HepG2 (cell line): ENCODE results near the gene CYP21A2. TPM values are rescaled to one million over a fixed set of nuclear protein-coding genes. Genes with fewer than 3 reads are reported as not detected.

Experiments used
- CENPT ChIP-seq: sonication (generic); formaldehyde crosslinking; IDR thresholded peaks from 2 replicates; pipeline ENCODE4 v1.8.0; 2022; ENCODE audit warnings: low read depth, mild to moderate bottlenecking, moderate library complexity, missing genetic modification reagents
- DR1 ChIP-seq: sonication (generic); formaldehyde crosslinking; IDR thresholded peaks from 2 replicates; pipeline ENCODE4 v1.8.0; 2021; ENCODE audit warnings: mild to moderate bottlenecking, missing genetic modification reagents, inconsistent platforms
- HNRNPLL ChIP-seq: fragments of 200-400 bp; formaldehyde crosslinking; IDR thresholded peaks from 2 replicates; pipeline ENCODE4 v1.6.1; 2017; ENCODE audit warnings: mild to moderate bottlenecking, low read depth, low read length; ENCODE audit not compliant: poor library complexity, severe bottlenecking
- KLF16 ChIP-seq, 2 experiments: sonication (generic) in 1 of 2; formaldehyde crosslinking in 1 of 2; IDR thresholded peaks; 2 replicates each; pipeline versions ENCODE4 v1.6.1 to v1.8.0; 2016 to 2023; ENCODE audit warnings: missing genetic modification reagents in 2 of 2, missing compliant biosample characterization in 1 of 2
- KLF6 ChIP-seq: IDR thresholded peaks from 2 replicates; pipeline ENCODE4 v1.8.0; 2016; ENCODE audit warnings: missing biosample characterization, missing genetic modification reagents
- KMT2A ChIP-seq: sonication (generic); formaldehyde crosslinking; IDR thresholded peaks from 2 replicates; pipeline ENCODE4 v1.4.0; 2020; ENCODE audit warnings: missing genetic modification reagents
- RORA ChIP-seq: sonication (generic); formaldehyde crosslinking; IDR thresholded peaks from 2 replicates; pipeline ENCODE4 v1.5.0; 2020; ENCODE audit warnings: mild to moderate bottlenecking, missing genetic modification reagents, moderate library complexity
- SSRP1 ChIP-seq: IDR thresholded peaks from 2 replicates; pipeline ENCODE4 v1.6.1; 2016; ENCODE audit warnings: control low read depth
- TBX3 ChIP-seq: fragments of 450-650 bp; IDR thresholded peaks from 2 replicates; pipeline ENCODE4 v1.6.1; 2017; ENCODE audit warnings: antibody characterized with exemption, mild to moderate bottlenecking, inconsistent platforms, borderline replicate concordance
- ZNF121 ChIP-seq: sonication (generic); formaldehyde crosslinking; IDR thresholded peaks from 2 replicates; pipeline ENCODE4 v1.5.0; 2020; ENCODE audit warnings: mild to moderate bottlenecking, missing genetic modification reagents
- ZNF317 ChIP-seq: sonication (generic); formaldehyde crosslinking; IDR thresholded peaks from 2 replicates; pipeline ENCODE4 v1.5.0; 2020; ENCODE audit warnings: mild to moderate bottlenecking, missing genetic modification reagents
- ZNF788 ChIP-seq: sonication (generic); formaldehyde crosslinking; IDR thresholded peaks from 2 replicates; pipeline ENCODE4 v1.5.0; 2020; ENCODE audit warnings: mild to moderate bottlenecking, missing genetic modification reagents, borderline replicate concordance
- ZNF83 ChIP-seq: sonication (generic); formaldehyde crosslinking; IDR thresholded peaks from 2 replicates; pipeline ENCODE4 v1.4.0; 2020; ENCODE audit warnings: missing genetic modification reagents, mild to moderate bottlenecking, borderline replicate concordance
- polyA plus RNA-seq, 8 experiments: library from polyadenylated mRNA; depleted of rRNA in 3 of 8; stranded (reverse) in 7 of 8; unstranded in 1 of 8; fragments of >200 nt; fragmentation: Illumina TruSeq in 4 of 8; extraction: Trizol in 4 of 8; gene quantifications; 2 replicates each; pipeline versions ENCODE4 v1.2.1 to v1.2.3, GENCODE V29; 2011 to 2016; ENCODE audit warnings: low read depth in 4 of 8, missing spikeins in 1 of 8, mixed read lengths in 1 of 8; ENCODE audit not compliant: insufficient read depth in 1 of 8
- total RNA-seq, 5 experiments: library from RNA; depleted of rRNA; stranded (reverse); fragments of >200 nt; fragmentation: Illumina TruSeq; extraction: Trizol; gene quantifications; 2 replicates each; pipeline ENCODE4 v1.2.3, GENCODE V29; 2016; ENCODE audit warnings: low read depth in 1 of 5
- TF ChIP-seq, protein P1 (sequence below): sonication (generic); formaldehyde crosslinking; IDR thresholded peaks from 2 replicates; pipeline ENCODE4 v1.4.0; 2020; ENCODE audit warnings: mild to moderate bottlenecking, missing genetic modification reagents, borderline replicate concordance
- TF ChIP-seq, protein P2 (sequence below): sonication (generic); formaldehyde crosslinking; IDR thresholded peaks from 2 replicates; pipeline ENCODE4 v1.4.0; 2020; ENCODE audit warnings: mild to moderate bottlenecking, missing genetic modification reagents, borderline replicate concordance
- TF ChIP-seq, protein P3 (sequence below): sonication (generic); formaldehyde crosslinking; IDR thresholded peaks from 2 replicates; pipeline ENCODE4 v1.8.1; 2023; ENCODE audit warnings: mild to moderate bottlenecking, missing genetic modification reagents, borderline replicate concordance
- TF ChIP-seq, protein P4 (sequence below): sonication (generic); formaldehyde crosslinking; IDR thresholded peaks from 2 replicates; pipeline ENCODE4 v1.5.1; 2020; ENCODE audit warnings: mild to moderate bottlenecking, missing genetic modification reagents, moderate library complexity

CYP21A2 gene
- total and polyA plus RNA-seq, 2 of the 13 experiments (the other 11 are each of a cell fraction or from before 2014, with no cell fraction given) = 1.5 to 6.3 TPM

DNA sequence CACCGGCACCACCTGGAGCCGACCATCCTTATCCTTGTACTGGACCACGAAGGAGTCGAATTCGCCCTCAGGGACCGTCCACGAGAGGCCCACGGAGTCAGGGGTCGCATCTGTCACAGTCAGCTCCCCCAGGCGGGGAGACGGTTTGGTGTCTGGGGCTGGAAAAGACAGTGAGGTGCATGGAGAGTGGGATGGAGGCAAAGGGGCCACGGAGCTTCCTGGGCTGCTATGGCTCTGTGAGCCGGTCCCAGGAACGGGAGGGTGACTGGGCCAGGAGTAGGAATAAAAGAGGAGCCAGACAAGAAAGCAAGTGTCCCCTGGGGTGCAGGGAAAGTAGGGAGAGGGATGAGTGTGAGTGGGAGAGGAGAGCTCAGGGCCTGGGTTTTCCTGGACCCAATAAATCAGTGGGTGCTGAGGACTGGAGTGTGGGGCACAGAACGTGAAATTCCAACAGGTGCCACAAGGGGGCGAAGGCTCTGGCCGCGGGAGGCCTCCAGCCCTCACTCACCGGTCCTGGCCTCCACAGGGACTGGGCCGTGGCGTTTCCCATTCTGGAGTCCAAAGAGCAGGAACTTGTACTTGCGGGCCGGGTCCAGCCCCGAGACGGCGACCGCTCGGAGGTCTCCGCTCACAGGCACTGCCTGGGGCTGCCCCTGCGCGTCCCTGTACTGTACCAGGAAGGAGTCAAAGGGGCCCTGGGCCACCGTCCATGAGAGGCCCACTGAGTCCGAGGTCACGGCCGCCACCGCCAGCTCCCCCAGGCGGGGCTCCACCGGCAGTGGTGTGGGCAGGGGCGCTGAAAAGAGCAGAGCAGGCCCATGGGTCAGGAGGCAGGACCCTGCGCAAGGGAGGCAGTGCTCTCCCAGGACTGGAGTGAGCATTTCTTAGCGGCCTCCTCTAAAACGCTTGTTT, 9.9 kb downstream of the CYP21A2 start (continued):
- TF ChIP-seq ZNF121 (CRISPR knock-in tag) (no peak), ZNF317 (CRISPR knock-in tag) (peak; percentile 62; the same call in 1 of the 2 replicates), TBX3 (no peak), CENPT (CRISPR knock-in tag) (no peak), ZNF788 (CRISPR knock-in tag) (peak; percentile 40; the same call in 1 of the 2 replicates), KMT2A (CRISPR knock-in tag) (peak; percentile 64; the same call in 1 of the 2 replicates), SSRP1 (0 out of 2 replicates have a peak, but pooled peaks have one; percentile 72), KLF16 (CRISPR knock-in tag; IDR thresholded peaks at IDR 0.05) (peak in 1 of 2 experiments; percentile 73; a peak in 1 of 4 replicates), DR1 (CRISPR knock-in tag) (peak; percentile 64; the same call in 1 of the 2 replicates), ZNF83 (CRISPR knock-in tag) (no peak), KLF6 (CRISPR knock-in tag) (no peak), HNRNPLL (peak; percentile 60), RORA (CRISPR knock-in tag) (no peak)
- TF ChIP-seq, protein P1, sequence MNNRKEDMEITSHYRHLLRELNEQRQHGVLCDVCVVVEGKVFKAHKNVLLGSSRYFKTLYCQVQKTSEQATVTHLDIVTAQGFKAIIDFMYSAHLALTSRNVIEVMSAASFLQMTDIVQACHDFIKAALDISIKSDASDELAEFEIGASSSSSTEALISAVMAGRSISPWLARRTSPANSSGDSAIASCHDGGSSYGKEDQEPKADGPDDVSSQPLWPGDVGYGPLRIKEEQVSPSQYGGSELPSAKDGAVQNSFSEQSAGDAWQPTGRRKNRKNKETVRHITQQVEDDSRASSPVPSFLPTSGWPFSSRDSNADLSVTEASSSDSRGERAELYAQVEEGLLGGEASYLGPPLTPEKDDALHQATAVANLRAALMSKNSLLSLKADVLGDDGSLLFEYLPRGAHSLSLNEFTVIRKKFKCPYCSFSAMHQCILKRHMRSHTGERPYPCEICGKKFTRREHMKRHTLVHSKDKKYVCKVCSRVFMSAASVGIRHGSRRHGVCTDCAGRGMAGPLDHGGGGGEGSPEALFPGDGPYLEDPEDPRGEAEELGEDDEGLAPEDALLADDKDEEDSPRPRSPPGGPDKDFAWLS = no peak
- TF ChIP-seq, protein P2, sequence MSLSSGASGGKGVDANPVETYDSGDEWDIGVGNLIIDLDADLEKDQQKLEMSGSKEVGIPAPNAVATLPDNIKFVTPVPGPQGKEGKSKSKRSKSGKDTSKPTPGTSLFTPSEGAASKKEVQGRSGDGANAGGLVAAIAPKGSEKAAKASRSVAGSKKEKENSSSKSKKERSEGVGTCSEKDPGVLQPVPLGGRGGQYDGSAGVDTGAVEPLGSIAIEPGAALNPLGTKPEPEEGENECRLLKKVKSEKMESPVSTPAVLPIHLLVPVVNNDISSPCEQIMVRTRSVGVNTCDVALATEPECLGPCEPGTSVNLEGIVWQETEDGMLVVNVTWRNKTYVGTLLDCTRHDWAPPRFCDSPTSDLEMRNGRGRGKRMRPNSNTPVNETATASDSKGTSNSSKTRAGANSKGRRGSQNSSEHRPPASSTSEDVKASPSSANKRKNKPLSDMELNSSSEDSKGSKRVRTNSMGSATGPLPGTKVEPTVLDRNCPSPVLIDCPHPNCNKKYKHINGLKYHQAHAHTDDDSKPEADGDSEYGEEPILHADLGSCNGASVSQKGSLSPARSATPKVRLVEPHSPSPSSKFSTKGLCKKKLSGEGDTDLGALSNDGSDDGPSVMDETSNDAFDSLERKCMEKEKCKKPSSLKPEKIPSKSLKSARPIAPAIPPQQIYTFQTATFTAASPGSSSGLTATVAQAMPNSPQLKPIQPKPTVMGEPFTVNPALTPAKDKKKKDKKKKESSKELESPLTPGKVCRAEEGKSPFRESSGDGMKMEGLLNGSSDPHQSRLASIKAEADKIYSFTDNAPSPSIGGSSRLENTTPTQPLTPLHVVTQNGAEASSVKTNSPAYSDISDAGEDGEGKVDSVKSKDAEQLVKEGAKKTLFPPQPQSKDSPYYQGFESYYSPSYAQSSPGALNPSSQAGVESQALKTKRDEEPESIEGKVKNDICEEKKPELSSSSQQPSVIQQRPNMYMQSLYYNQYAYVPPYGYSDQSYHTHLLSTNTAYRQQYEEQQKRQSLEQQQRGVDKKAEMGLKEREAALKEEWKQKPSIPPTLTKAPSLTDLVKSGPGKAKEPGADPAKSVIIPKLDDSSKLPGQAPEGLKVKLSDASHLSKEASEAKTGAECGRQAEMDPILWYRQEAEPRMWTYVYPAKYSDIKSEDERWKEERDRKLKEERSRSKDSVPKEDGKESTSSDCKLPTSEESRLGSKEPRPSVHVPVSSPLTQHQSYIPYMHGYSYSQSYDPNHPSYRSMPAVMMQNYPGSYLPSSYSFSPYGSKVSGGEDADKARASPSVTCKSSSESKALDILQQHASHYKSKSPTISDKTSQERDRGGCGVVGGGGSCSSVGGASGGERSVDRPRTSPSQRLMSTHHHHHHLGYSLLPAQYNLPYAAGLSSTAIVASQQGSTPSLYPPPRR (CRISPR knock-in tag) = peak; percentile 73
- TF ChIP-seq, protein P3, sequence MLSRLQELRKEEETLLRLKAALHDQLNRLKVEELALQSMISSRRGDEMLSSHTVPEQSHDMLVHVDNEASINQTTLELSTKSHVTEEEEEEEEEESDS (CRISPR knock-in tag) = no peak
- TF ChIP-seq, protein P4, sequence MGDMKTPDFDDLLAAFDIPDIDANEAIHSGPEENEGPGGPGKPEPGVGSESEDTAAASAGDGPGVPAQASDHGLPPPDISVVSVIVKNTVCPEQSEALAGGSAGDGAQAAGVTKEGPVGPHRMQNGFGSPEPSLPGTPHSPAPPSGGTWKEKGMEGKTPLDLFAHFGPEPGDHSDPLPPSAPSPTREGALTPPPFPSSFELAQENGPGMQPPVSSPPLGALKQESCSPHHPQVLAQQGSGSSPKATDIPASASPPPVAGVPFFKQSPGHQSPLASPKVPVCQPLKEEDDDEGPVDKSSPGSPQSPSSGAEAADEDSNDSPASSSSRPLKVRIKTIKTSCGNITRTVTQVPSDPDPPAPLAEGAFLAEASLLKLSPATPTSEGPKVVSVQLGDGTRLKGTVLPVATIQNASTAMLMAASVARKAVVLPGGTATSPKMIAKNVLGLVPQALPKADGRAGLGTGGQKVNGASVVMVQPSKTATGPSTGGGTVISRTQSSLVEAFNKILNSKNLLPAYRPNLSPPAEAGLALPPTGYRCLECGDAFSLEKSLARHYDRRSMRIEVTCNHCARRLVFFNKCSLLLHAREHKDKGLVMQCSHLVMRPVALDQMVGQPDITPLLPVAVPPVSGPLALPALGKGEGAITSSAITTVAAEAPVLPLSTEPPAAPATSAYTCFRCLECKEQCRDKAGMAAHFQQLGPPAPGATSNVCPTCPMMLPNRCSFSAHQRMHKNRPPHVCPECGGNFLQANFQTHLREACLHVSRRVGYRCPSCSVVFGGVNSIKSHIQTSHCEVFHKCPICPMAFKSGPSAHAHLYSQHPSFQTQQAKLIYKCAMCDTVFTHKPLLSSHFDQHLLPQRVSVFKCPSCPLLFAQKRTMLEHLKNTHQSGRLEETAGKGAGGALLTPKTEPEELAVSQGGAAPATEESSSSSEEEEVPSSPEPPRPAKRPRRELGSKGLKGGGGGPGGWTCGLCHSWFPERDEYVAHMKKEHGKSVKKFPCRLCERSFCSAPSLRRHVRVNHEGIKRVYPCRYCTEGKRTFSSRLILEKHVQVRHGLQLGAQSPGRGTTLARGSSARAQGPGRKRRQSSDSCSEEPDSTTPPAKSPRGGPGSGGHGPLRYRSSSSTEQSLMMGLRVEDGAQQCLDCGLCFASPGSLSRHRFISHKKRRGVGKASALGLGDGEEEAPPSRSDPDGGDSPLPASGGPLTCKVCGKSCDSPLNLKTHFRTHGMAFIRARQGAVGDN (CRISPR knock-in tag) = peak; percentile 95
